ENCODE results near the gene DCLK1. TPM values are rescaled to one million over a fixed set of nuclear protein-coding genes. Genes with fewer than 3 reads are reported as not detected.

Gene DCLK1
- total RNA-seq, 6 experiments from 2014 or later, result 0.07 to 0.12 (median 0.10) TPM; not detected in 2

DNA sequence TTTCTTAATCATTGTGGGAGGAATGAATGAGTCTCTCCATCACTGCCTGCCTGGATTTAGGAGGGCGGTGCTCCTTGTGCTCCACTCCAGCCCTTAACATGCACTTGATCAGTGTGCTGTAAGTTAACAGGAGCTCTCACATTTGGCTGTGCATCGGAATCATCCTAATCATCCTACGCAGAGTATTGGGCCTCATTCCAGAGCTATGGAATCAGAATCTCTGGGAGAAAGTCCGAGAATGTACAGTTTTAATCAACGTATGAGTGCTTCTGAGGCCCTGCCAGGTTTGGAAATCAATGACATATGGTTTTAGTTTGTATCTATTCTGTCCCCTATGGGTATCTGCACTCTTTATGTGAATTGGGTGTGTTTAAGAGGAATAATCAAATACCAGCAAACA is 34.9 kb upstream of the DCLK1 start:
- Histone ChIP-seq H3K4me3 (no peak overlapping the region), H3K27ac (no peak overlapping the region), H3K4me1 (no peaks in the 10 kb centered on the region), H3K27me3 (no peaks in the 10 kb centered on the region), H3K9me3 (no peaks in the 10 kb centered on the region), H3K36me3 (no peaks in the 10 kb centered on the region)
- ATAC-seq, result no peak
- intact Hi-C loops (cut with DNase I), result no loop called here
- 66% methylated on average over 5 of the region's 5 CpGs for WGBS (ENCODE audit: insufficient coverage, low coverage, low lambda C conversion rate, missing lambda C conversion rate)
- no peak for DNase-seq
- TF ChIP-seq POLR2A (IDR thresholded peaks at IDR 0.05), result no peak
- TF ChIP-seq, protein P1, sequence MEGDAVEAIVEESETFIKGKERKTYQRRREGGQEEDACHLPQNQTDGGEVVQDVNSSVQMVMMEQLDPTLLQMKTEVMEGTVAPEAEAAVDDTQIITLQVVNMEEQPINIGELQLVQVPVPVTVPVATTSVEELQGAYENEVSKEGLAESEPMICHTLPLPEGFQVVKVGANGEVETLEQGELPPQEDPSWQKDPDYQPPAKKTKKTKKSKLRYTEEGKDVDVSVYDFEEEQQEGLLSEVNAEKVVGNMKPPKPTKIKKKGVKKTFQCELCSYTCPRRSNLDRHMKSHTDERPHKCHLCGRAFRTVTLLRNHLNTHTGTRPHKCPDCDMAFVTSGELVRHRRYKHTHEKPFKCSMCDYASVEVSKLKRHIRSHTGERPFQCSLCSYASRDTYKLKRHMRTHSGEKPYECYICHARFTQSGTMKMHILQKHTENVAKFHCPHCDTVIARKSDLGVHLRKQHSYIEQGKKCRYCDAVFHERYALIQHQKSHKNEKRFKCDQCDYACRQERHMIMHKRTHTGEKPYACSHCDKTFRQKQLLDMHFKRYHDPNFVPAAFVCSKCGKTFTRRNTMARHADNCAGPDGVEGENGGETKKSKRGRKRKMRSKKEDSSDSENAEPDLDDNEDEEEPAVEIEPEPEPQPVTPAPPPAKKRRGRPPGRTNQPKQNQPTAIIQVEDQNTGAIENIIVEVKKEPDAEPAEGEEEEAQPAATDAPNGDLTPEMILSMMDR (IDR thresholded peaks at IDR 0.05), result no peak

DNA sequence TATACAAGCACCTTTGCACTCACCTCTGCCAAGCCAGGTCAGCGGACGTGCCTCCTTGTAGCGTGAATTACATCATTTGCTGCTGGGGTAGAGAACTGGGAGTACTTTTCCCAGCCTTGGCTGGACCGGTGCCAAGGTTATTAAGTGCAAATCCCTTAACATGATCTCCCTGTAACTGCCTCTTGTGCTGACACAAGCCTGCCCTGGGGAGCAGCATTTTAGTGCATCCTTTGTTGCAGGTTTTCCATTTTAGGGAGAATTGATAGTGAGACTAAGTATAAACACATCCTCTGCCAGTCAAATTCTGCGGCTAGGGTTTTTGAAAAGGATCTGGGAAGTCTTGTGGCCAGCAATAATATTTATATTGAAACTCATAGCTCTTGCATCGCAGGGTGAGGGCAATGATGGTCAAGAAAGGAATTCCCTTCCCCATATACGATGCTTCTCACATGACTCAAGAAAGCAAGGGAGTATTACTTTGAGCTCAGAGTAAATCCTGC is 32.7 kb upstream of the DCLK1 start:
- ATAC-seq, result no peak
- no peaks in the 10 kb centered on the region for H3K27me3 ChIP-seq
- intact Hi-C loops (cut with DNase I), result no loop called here
- no peaks in the 10 kb centered on the region for H3K4me1 ChIP-seq
- no peaks in the 10 kb centered on the region for H3K36me3 ChIP-seq
- no peak for DNase-seq
- no peaks in the 10 kb centered on the region for H3K9me3 ChIP-seq
- WGBS (ENCODE audit: insufficient coverage, low coverage, low lambda C conversion rate, missing lambda C conversion rate), result 53% methylated on average over 3 of the region's 7 CpGs
- no peak overlapping the region for H3K4me3 ChIP-seq
- no peak overlapping the region for H3K27ac ChIP-seq
- TF ChIP-seq, protein P1 (IDR thresholded peaks at IDR 0.05), result no peak
- no peak for TF ChIP-seq POLR2A (IDR thresholded peaks at IDR 0.05)

DNA sequence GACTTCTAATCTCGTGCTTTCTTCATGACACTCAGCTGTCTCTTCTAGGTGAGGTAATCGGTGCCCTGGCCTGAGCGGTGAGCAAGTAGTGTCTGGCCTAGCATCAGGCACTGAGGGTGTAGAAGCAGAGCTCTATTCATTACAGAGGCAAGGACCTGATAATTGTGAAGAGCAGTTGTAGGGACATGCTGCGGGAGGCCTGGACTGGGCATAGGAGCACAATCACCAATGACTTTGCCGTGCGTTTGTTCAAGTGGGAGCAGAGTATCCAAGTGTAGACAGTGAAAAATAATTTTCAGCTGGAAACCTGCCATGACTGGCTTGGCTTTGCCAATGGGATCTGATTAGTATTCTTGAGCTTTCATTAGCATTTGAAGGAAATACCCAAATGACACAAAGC is 32.1 kb upstream of the DCLK1 start:
- TF ChIP-seq, protein P1 (IDR thresholded peaks at IDR 0.05), result no peak
- TF ChIP-seq POLR2A (IDR thresholded peaks at IDR 0.05), result no peak
- no peaks in the 10 kb centered on the region for H3K36me3 ChIP-seq
- no peak overlapping the region for H3K4me3 ChIP-seq
- H3K4me1 ChIP-seq, result no peaks in the 10 kb centered on the region
- intact Hi-C loops (cut with DNase I), result no loop called here
- H3K27me3 ChIP-seq, result no peaks in the 10 kb centered on the region
- DNase-seq (no peak), ATAC-seq (no peak)
- no peaks in the 10 kb centered on the region for H3K9me3 ChIP-seq
- H3K27ac ChIP-seq, result no peak overlapping the region
- WGBS (ENCODE audit: insufficient coverage, low coverage, low lambda C conversion rate, missing lambda C conversion rate), result 55% methylated on average over 6 of the region's 6 CpGs

DNA sequence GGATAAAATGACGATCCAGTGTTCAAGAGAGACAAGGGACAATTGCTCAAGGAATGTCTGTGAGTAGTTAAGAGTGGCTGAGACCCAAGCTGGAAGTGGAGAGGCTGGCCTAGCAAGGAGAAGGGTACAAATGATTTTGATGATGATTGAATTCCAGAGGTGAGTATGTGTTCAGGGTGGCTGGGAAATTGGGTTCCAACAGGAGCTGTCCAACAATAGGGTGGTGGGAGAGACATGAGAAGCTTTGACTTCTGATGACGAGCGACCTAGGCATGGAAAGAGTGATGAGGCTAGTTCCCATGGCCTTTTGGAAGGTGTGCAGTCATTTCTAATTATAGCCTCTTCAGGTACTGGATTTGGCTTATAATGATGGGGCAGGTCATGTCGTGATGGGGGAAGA is 29.1 kb upstream of the DCLK1 start:
- intact Hi-C loops (cut with DNase I), result no loop called here
- TF ChIP-seq, protein P1 (IDR thresholded peaks at IDR 0.05), result no peak
- TF ChIP-seq POLR2A (IDR thresholded peaks at IDR 0.05), result no peak
- Histone ChIP-seq H3K4me3 (no peak overlapping the region), H3K9me3 (no peaks in the 10 kb centered on the region), H3K4me1 (no peaks in the 10 kb centered on the region), H3K36me3 (no peaks in the 10 kb centered on the region), H3K27ac (no peak overlapping the region), H3K27me3 (no peaks in the 10 kb centered on the region)
- WGBS (ENCODE audit: insufficient coverage, low coverage, low lambda C conversion rate, missing lambda C conversion rate), result 59% methylated on average over 4 of the region's 4 CpGs
- DNase-seq (no peak), ATAC-seq (no peak)

DNA sequence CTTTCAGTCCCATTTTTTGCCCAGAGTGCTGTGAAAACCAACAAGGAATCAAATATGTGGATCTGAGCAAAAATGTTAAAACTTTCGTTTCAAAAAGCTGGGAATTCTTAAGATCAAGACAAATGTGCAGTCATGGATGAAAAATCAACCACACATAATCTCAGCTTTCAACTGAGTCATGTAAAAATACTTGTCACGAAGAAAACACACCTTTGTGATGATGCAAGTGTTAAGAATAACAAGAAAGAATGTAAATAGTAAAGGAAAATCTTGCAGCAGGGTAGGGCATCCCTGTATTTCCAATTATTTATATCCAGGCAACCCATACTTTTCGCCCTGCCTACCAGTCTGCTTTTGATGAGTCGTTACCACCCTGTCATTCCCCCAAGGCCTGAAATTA is 27.4 kb upstream of the DCLK1 start:
- no peak for DNase-seq
- WGBS (ENCODE audit: insufficient coverage, low coverage, low lambda C conversion rate, missing lambda C conversion rate), result 39% methylated on average over 4 of the region's 4 CpGs
- Histone ChIP-seq H3K4me3 (no peak overlapping the region), H3K9me3 (no peaks in the 10 kb centered on the region), H3K4me1 (no peaks in the 10 kb centered on the region), H3K27ac (no peak overlapping the region), H3K36me3 (no peaks in the 10 kb centered on the region), H3K27me3 (no peaks in the 10 kb centered on the region)
- no peak for ATAC-seq
- intact Hi-C loops (cut with DNase I), result no loop called here
- TF ChIP-seq, protein P1 (IDR thresholded peaks at IDR 0.05), result no peak
- no peak for TF ChIP-seq POLR2A (IDR thresholded peaks at IDR 0.05)

Measured in right lobe of liver (tissue), 6 donors.